GM12873 (cell line): ENCODE measurements around the gene GLDN.
A peak's percentile ranks its signal among the peaks of the same experiment; 100 is the strongest.

ENCODE experiments used
- CTCF ChIP-seq: IDR thresholded peaks from 2 replicates; pipeline ENCODE4 v1.5.1; 2012; ENCODE audit warnings: low read depth, mild to moderate bottlenecking, moderate library complexity, low read length, control low read depth; ENCODE audit not compliant: insufficient read depth; ENCODE audit errors: missing control alignments

GLDN gene

GRCh38 chr15:51371266-51371665, 29.8 kb downstream of the GLDN start:
- TF ChIP-seq CTCF = no peak

- no peak for TF ChIP-seq CTCF
These were observed 32.7 kb downstream of the GLDN start for GRCh38 chr15:51374131-51374530.

- TF ChIP-seq CTCF = no peak
These were observed 34.6 kb downstream of the GLDN start for GRCh38 chr15:51375966-51376640.

- no peak for TF ChIP-seq CTCF
These were observed 35.8 kb downstream of the GLDN start for GRCh38 chr15:51377038-51377786.

GRCh38 chr15:51378406-51378805, 37.0 kb downstream of the GLDN start:
- TF ChIP-seq CTCF = no peak

GRCh38 chr15:51379390-51379789, 37.9 kb downstream of the GLDN start:
- TF ChIP-seq CTCF = no peak

GRCh38 chr15:51380999-51381806, 39.7 kb downstream of the GLDN start:
- TF ChIP-seq CTCF = peak; percentile 90
